ENCODE measurements around the gene GAL3ST2. TPM values are rescaled to one million over a fixed set of nuclear protein-coding genes. Genes with fewer than 3 reads are reported as not detected.
"Not testable (repeated sequence)": the region's sequence is repeated elsewhere in the genome, so short reads cannot be mapped to it uniquely, and the experiment has no call there.

GAL3ST2 gene
- total RNA-seq, 1 donor from 2014 or later = not detected

DNA sequence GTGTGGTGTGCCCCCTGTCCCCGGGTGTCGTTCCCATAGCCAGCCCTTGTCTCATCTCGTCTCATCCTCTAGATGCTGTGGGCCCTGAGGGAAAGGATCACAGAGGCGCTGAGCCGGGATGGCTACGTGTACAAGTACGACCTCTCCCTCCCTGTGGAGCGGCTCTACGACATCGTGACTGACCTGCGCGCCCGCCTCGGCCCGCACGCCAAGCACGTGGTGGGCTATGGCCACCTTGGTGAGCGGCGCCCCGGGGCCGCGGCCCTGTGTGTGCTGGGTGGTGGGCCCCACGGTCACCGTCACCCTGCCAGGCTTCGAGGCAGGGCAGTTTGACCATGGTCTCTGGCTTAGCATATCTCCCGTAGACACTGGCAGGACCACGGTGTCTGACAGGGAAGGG lies 20.8 kb upstream of the GAL3ST2 start:
- peaks cover 28% of the 10 kb centered on the region for H3K36me3 Mint-ChIP-seq (ENCODE audit: low read depth, unreplicated experiment)
- H3K9me3 ChIP-seq (ENCODE audit: insufficient read depth, low read depth, low read length) = peaks cover 3% of the 10 kb centered on the region
- TF ChIP-seq EZH2 (IDR thresholded peaks at IDR 0.05; ENCODE audit: insufficient read depth, low read length) = no peak
- TF ChIP-seq, protein P1, sequence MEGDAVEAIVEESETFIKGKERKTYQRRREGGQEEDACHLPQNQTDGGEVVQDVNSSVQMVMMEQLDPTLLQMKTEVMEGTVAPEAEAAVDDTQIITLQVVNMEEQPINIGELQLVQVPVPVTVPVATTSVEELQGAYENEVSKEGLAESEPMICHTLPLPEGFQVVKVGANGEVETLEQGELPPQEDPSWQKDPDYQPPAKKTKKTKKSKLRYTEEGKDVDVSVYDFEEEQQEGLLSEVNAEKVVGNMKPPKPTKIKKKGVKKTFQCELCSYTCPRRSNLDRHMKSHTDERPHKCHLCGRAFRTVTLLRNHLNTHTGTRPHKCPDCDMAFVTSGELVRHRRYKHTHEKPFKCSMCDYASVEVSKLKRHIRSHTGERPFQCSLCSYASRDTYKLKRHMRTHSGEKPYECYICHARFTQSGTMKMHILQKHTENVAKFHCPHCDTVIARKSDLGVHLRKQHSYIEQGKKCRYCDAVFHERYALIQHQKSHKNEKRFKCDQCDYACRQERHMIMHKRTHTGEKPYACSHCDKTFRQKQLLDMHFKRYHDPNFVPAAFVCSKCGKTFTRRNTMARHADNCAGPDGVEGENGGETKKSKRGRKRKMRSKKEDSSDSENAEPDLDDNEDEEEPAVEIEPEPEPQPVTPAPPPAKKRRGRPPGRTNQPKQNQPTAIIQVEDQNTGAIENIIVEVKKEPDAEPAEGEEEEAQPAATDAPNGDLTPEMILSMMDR (IDR thresholded peaks at IDR 0.05; ENCODE audit: insufficient read depth, low read depth, low read length) = no peak
- peaks cover 2% of the 10 kb centered on the region for H3K27me3 Mint-ChIP-seq (ENCODE audit: low read depth, unreplicated experiment)
- H3K4me3 Mint-ChIP-seq (ENCODE audit: unreplicated experiment) = no peak overlapping the region
- H3K4me2 ChIP-seq (ENCODE audit: low read length) = no peak overlapping the region
- no peak overlapping the region for H2AFZ ChIP-seq (ENCODE audit: low read depth, low read length)
- no peak for DNase-seq (ENCODE audit: low read depth)
- H3K9ac ChIP-seq (ENCODE audit: low read length) = no peak overlapping the region
- FAIRE-seq = no peak
- no peaks in the 10 kb centered on the region for H3K4me1 Mint-ChIP-seq (ENCODE audit: low read depth, unreplicated experiment)
- H3K36me3 ChIP-seq (ENCODE audit: insufficient read depth, low read length) = no peaks in the 10 kb centered on the region
- no peaks in the 10 kb centered on the region for H3K79me2 ChIP-seq (ENCODE audit: insufficient read depth, low read length)
- H3K27me3 ChIP-seq (ENCODE audit: insufficient read depth, low read length) = no peaks in the 10 kb centered on the region
- H3K27ac ChIP-seq (ENCODE audit: low read depth, low read length) = no peak overlapping the region
- no peaks in the 10 kb centered on the region for H3K4me1 ChIP-seq (ENCODE audit: insufficient read depth, low read length)
- H3K27ac Mint-ChIP-seq (ENCODE audit: unreplicated experiment) = no peak overlapping the region
- peaks cover 8% of the 10 kb centered on the region for H3K9me3 Mint-ChIP-seq (ENCODE audit: unreplicated experiment)
- no peak overlapping the region for H3K4me3 ChIP-seq (ENCODE audit: insufficient read depth, low read depth, low read length)
- H4K20me1 ChIP-seq (ENCODE audit: insufficient read depth, low read length) = peaks cover 11% of the 10 kb centered on the region

DNA sequence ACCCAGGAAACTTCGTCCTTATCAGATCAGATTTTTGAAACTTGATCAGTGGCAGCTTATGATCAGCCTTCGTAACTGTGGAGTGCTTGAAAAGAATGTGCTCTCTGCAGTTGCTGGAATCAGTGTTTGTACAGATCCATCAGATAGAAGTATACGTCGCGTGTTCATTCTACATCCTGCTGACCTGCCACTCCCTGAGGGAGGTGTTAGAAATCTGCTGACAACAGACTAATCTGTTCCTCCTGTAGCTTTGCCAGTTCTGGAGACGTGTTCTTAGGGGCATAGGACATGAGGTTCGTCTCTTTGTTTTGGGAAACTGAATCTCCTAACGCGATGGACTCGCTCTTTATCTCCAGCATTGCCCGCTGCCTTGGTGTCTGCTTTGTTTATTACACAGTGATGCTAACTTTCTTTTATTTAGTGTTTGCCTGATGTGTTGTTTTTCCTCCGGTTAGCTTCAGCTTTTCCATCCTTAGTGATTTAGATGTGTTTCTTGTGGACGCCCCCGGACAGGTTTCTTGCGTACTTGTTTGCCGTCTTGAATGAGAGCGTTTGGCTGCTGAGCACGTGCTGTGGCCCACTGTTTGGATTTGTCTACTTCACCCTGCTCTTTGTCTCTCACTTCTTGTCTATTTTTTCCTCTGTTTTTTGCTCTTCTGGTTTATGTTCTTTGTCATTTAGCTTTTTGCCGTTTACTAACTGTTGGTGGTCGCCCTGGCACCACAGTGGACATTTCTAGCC lies 17.4 kb upstream of the GAL3ST2 start:
- H3K9me3 Mint-ChIP-seq (ENCODE audit: unreplicated experiment) = peaks cover 10% of the 10 kb centered on the region
- no peak overlapping the region for H3K27ac Mint-ChIP-seq (ENCODE audit: unreplicated experiment)
- H3K4me1 Mint-ChIP-seq (ENCODE audit: low read depth, unreplicated experiment) = no peaks in the 10 kb centered on the region
- TF ChIP-seq, protein P1 (IDR thresholded peaks at IDR 0.05; ENCODE audit: insufficient read depth, low read depth, low read length) = no peak
- no peak for TF ChIP-seq EZH2 (IDR thresholded peaks at IDR 0.05; ENCODE audit: insufficient read depth, low read length)
- H3K4me1 ChIP-seq (ENCODE audit: insufficient read depth, low read length) = no peaks in the 10 kb centered on the region
- DNase-seq (ENCODE audit: low read depth) (no peak), FAIRE-seq (no peak)
- no peak overlapping the region for H3K4me3 Mint-ChIP-seq (ENCODE audit: unreplicated experiment)
- no peak overlapping the region for H3K9ac ChIP-seq (ENCODE audit: low read length)
- peaks cover 3% of the 10 kb centered on the region for H3K9me3 ChIP-seq (ENCODE audit: insufficient read depth, low read depth, low read length)
- no peaks in the 10 kb centered on the region for H3K27me3 ChIP-seq (ENCODE audit: insufficient read depth, low read length)
- H3K36me3 ChIP-seq (ENCODE audit: insufficient read depth, low read length) = no peaks in the 10 kb centered on the region
- H2AFZ ChIP-seq (ENCODE audit: low read depth, low read length) = no peak overlapping the region
- no peak overlapping the region for H3K4me2 ChIP-seq (ENCODE audit: low read length)
- H3K27ac ChIP-seq (ENCODE audit: low read depth, low read length) = no peak overlapping the region
- H3K79me2 ChIP-seq (ENCODE audit: insufficient read depth, low read length) = no peaks in the 10 kb centered on the region
- no peak overlapping the region for H3K4me3 ChIP-seq (ENCODE audit: insufficient read depth, low read depth, low read length)
- H3K27me3 Mint-ChIP-seq (ENCODE audit: low read depth, unreplicated experiment) = no peaks in the 10 kb centered on the region
- H4K20me1 ChIP-seq (ENCODE audit: insufficient read depth, low read length) = peaks cover 12% of the 10 kb centered on the region
- H3K36me3 Mint-ChIP-seq (ENCODE audit: low read depth, unreplicated experiment) = peaks cover 19% of the 10 kb centered on the region

DNA sequence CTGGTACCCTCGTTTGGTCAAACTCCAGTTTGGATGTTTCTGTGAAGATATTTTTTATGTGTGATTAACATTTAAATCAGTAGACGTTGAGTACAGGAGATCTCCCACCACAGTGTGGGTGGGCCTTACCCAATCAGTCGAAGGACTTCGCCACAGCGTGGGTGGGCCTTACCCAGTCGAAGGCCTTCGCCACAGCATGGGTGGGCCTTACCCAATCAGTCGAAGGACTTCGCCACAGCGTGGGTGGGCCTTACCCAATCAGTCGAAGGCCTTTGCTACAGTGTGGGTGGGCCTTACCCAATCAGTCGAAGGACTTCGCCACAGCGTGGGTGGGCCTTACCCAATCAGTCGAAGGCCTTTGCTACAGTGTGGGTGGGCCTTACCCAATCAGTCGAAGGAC lies 16.7 kb upstream of the GAL3ST2 start:
- not testable (repeated sequence) for H3K9ac ChIP-seq (ENCODE audit: low read length); H3K9me3 ChIP-seq (ENCODE audit: insufficient read depth, low read depth, low read length); H3K4me3 Mint-ChIP-seq (ENCODE audit: unreplicated experiment); H2AFZ ChIP-seq (ENCODE audit: low read depth, low read length); H3K4me1 Mint-ChIP-seq (ENCODE audit: low read depth, unreplicated experiment); H3K4me2 ChIP-seq (ENCODE audit: low read length); H3K27ac ChIP-seq (ENCODE audit: low read depth, low read length); H3K79me2 ChIP-seq (ENCODE audit: insufficient read depth, low read length); H3K27ac Mint-ChIP-seq (ENCODE audit: unreplicated experiment); H3K36me3 ChIP-seq (ENCODE audit: insufficient read depth, low read length); H3K27me3 ChIP-seq (ENCODE audit: insufficient read depth, low read length); H3K4me3 ChIP-seq (ENCODE audit: insufficient read depth, low read depth, low read length); DNase-seq (ENCODE audit: low read depth); H3K27me3 Mint-ChIP-seq (ENCODE audit: low read depth, unreplicated experiment); H3K4me1 ChIP-seq (ENCODE audit: insufficient read depth, low read length); FAIRE-seq
- peaks cover 18% of the 10 kb centered on the region for H3K36me3 Mint-ChIP-seq (ENCODE audit: low read depth, unreplicated experiment)
- peaks cover 12% of the 10 kb centered on the region for H4K20me1 ChIP-seq (ENCODE audit: insufficient read depth, low read length)
- peaks cover 10% of the 10 kb centered on the region for H3K9me3 Mint-ChIP-seq (ENCODE audit: unreplicated experiment)
